ENCODE measurements around the gene AMELX. TPM values are rescaled to one million over a fixed set of nuclear protein-coding genes. Genes with fewer than 3 reads are reported as not detected.

The AMELX gene
- total RNA-seq (2022; extraction: Qiagen RNA extraction), result not detected in 5 replicates

GRCh38 chrX:11293113-11293512 is at the start of gene AMELX:
AMELX (plus strand) TSS chrX:11293413; CDS start chrX:11294789, 1,376 bp downstream.

Other genes starting within 250 kb of the AMELX start
- gene HCCS, start 182.1 kb upstream of the AMELX start, total RNA-seq (2022; extraction: Qiagen RNA extraction), result 53.8 to 60.6 TPM (median 55.0 TPM) in 5 replicates